CD4-positive, alpha-beta T cell (primary cell): Measurements from ENCODE around the gene SMIM44. TPM values are rescaled to one million over a fixed set of nuclear protein-coding genes. Genes with fewer than 3 reads are reported as not detected.
"Not testable (repeated sequence)": the region's sequence is repeated elsewhere in the genome, so short reads cannot be mapped to it uniquely, and the experiment has no call there.

Experiments
- ATAC-seq: fragments of 200-7000 bp; cut with Tn5 transposase; one replicate; pipeline ENCODE4 v1.10.0; 2022; ENCODE audit warnings: mild to moderate bottlenecking; ENCODE audit not compliant: poor library complexity
- CTCF ChIA-PET: fragments of 350-600 bp; sonication (Branson Sonifier 250); formaldehyde crosslinking; loops from one replicate; lab custom pipeline; 2021; ENCODE audit warnings: antibody characterized with exemption, inconsistent platforms; lab: Charles Lee
- POLR2A ChIA-PET: fragments of 350-600 bp; sonication (Branson Sonifier 250); formaldehyde crosslinking; loops from one replicate; lab custom pipeline; 2021; ENCODE audit warnings: antibody characterized with exemption, inconsistent platforms; lab: Charles Lee
- DNase-seq, 14 experiments: peaks; one replicate each; pipeline ENCODE4 v3.0.0-alpha.2; 2013 to 2020; ENCODE audit warnings: mixed read lengths in 2 of 14
- H3K27ac ChIP-seq, 2 donors: one replicate each; pipeline versions ENCODE4 v1.5.1 to v1.7.0; 2013; ENCODE audit warnings: low read length in 2 of 2, low read depth in 1 of 2, mild to moderate bottlenecking in 1 of 2
- H3K27me3 ChIP-seq, 2 experiments: 1 replicate in 1 of 2; 2 replicates in 1 of 2; pipeline versions ENCODE4 v1.6.1 to v1.7.0; 2013; ENCODE audit warnings: low read length in 2 of 2, control low read depth in 1 of 2, mild to moderate bottlenecking in 1 of 2, moderate library complexity in 1 of 2; ENCODE audit not compliant: insufficient read depth in 2 of 2, control insufficient read depth in 1 of 2
- H3K36me3 ChIP-seq: one replicate; pipeline ENCODE4 v1.6.1; 2013; ENCODE audit warnings: low read length, control low read depth; ENCODE audit not compliant: insufficient read depth
- H3K4me1 ChIP-seq: one replicate; pipeline ENCODE4 v1.6.1; 2013; ENCODE audit warnings: low read length, control low read depth; ENCODE audit not compliant: insufficient read depth
- H3K4me3 ChIP-seq: one replicate; pipeline ENCODE4 v1.5.1; 2013; ENCODE audit warnings: mild to moderate bottlenecking, low read length, moderate library complexity
- H3K9me3 ChIP-seq, 2 experiments: 1 replicate in 1 of 2; 2 replicates in 1 of 2; pipeline versions ENCODE4 v1.6.1 to v1.7.0; 2013; ENCODE audit warnings: low read length in 2 of 2, mild to moderate bottlenecking in 2 of 2, control low read depth in 1 of 2, moderate library complexity in 1 of 2; ENCODE audit not compliant: control insufficient read depth in 1 of 2, insufficient read depth in 1 of 2
- H3K27ac Mint-ChIP-seq: one replicate; pipeline ENCODE4 v1.8.0; 2020; ENCODE audit warnings: mixed read lengths
- H3K27me3 Mint-ChIP-seq: one replicate; pipeline ENCODE4 v1.8.0; 2021; ENCODE audit warnings: mixed read lengths
- H3K36me3 Mint-ChIP-seq: one replicate; pipeline ENCODE4 v1.8.0; 2021; ENCODE audit warnings: low read depth, mixed read lengths
- H3K4me1 Mint-ChIP-seq: one replicate; pipeline ENCODE4 v1.8.0; 2021; ENCODE audit warnings: low read depth, mixed read lengths
- H3K4me3 Mint-ChIP-seq: one replicate; pipeline ENCODE4 v1.8.0; 2020; ENCODE audit warnings: mild to moderate bottlenecking, mixed read lengths
- H3K9me3 Mint-ChIP-seq: one replicate; pipeline ENCODE4 v1.8.0; 2020; ENCODE audit warnings: mixed read lengths
- intact Hi-C, 2 experiments: fragments of 100-400 bp; cut with DNase I in 1 of 2; cut with micrococcal nuclease in 1 of 2; formaldehyde crosslinking; loops; one replicate each; pipeline versions ENCODE4 v1.15.1 to v1.9.0; 2023 to 2025; cut with DNase I, micrococcal nuclease
- total RNA-seq, 174 experiments: library from RNA in 2 of 174; stranded (reverse) in 2 of 174; gene quantifications; one replicate each; pipeline ENCODE4 v1.2.3 and lab custom pipeline; 2021 to 2026
- TF ChIP-seq, protein P1 (sequence below): fragments of 200-600 bp; IDR thresholded peaks from one replicate; pipeline ENCODE4 v1.8.0; 2022; ENCODE audit warnings: antibody characterized with exemption, mild to moderate bottlenecking

The SMIM44 gene
- total RNA-seq, 2 experiments from 2014 or later: not detected

DNA sequence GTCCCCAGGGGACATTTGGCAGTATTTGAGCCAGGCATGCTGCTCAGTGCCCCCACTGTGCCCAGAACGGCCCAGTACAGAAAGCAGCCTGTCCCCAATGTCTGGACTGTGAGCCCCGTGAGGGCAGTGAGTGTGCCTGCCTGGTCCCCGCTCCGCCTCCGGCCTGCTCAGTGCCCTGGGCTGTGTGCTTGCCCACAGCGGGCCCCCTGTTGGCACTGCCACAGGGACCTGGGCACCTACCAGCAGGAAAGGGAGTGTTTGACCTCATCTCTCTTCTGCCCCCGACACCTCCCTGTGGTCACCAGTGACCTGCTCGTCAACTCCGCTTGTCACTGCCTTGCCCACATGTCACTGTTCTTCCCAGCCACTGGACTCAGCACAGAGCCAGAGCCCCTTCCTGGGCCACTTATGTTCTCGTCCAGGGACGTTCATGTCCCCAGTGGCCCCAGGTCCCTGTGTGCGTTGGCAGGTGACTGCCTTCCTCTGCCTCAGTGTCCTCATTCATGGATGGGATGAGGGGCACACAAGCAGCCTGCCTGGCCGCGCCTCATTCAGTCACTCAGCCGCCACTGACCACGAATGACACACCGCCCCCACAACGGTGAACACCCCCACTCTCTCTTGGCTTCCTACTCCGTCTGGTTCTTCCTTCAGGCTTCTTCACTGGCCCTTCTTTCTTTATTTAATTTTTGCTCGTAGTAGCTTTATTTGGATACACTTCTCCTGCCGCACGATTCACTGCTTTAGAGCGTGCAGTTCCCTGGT, 25.7 kb upstream of the SMIM44 start:
- H3K4me3 ChIP-seq: no peak overlapping the region
- H3K4me1 ChIP-seq: peaks cover 71% of the 10 kb centered on the region
- H3K27ac Mint-ChIP-seq: peak overlapping the region; percentile 76
- peaks cover 50% of the 10 kb centered on the region for H3K4me1 Mint-ChIP-seq
- no peak for DNase-seq
- H3K4me3 Mint-ChIP-seq: peak overlapping the region; percentile 84
- no peak overlapping the region for H3K27ac ChIP-seq
- ChIA-PET POLR2A (no interaction called here), CTCF (no interaction called here)
- TF ChIP-seq, protein P1, sequence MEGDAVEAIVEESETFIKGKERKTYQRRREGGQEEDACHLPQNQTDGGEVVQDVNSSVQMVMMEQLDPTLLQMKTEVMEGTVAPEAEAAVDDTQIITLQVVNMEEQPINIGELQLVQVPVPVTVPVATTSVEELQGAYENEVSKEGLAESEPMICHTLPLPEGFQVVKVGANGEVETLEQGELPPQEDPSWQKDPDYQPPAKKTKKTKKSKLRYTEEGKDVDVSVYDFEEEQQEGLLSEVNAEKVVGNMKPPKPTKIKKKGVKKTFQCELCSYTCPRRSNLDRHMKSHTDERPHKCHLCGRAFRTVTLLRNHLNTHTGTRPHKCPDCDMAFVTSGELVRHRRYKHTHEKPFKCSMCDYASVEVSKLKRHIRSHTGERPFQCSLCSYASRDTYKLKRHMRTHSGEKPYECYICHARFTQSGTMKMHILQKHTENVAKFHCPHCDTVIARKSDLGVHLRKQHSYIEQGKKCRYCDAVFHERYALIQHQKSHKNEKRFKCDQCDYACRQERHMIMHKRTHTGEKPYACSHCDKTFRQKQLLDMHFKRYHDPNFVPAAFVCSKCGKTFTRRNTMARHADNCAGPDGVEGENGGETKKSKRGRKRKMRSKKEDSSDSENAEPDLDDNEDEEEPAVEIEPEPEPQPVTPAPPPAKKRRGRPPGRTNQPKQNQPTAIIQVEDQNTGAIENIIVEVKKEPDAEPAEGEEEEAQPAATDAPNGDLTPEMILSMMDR: no peak
- no peak for ATAC-seq
- intact Hi-C loops: loop anchor here (5.0 to 10.0 kb wide), 4 partner anchors 38 to 454 kb away; partner anchors contain the start of genes HMG20B (in 1 of the 2) and TLE5 (in 1 of the 2)
- no peaks in the 10 kb centered on the region for H3K27me3 ChIP-seq
- H3K36me3 ChIP-seq: peaks cover 34% of the 10 kb centered on the region
- no peaks in the 10 kb centered on the region for H3K9me3 ChIP-seq
- H3K36me3 Mint-ChIP-seq: peaks cover 44% of the 10 kb centered on the region
- H3K27me3 Mint-ChIP-seq: no peaks in the 10 kb centered on the region
- H3K9me3 Mint-ChIP-seq: no peaks in the 10 kb centered on the region

DNA sequence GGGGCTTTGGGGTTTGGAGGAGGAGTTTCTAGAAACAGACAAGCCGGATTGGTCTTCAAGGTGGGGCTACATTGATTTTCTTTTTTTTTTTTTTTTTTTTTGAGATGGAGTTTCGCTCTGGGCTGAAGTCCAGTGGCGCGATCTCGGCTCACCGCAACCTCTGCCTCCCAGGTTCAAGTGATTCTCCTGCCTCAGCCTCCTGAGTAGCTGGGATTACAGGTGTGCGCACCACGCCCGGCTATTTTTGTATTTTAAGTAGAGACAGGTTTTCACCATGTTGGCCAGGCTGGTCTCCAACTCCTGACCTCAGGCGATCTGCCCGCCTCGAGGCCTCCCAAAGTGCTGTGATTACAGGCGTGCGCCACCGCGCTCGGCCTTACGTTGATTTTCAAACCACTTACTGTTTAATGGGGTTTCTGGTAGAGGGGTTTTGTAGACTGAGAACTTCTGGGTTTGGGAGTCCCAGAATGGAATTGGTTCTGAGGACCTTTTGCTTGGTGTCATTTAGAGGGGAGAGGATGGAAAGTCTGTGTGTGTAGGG, 24.9 kb upstream of the SMIM44 start:
- peaks cover 44% of the 10 kb centered on the region for H3K4me1 Mint-ChIP-seq
- peaks cover 44% of the 10 kb centered on the region for H3K36me3 Mint-ChIP-seq
- Histone ChIP-seq H3K4me1 (peaks cover 65% of the 10 kb centered on the region), H3K36me3 (peaks cover 34% of the 10 kb centered on the region)
- H3K27me3 Mint-ChIP-seq, H3K9me3 ChIP-seq, H3K27me3 ChIP-seq, H3K4me3 ChIP-seq, H3K9me3 Mint-ChIP-seq, DNase-seq, H3K27ac ChIP-seq, POLR2A ChIA-PET, CTCF ChIA-PET, ATAC-seq: not testable (repeated sequence)
- peak overlapping the region; percentile 76 for H3K27ac Mint-ChIP-seq
- peak overlapping the region; percentile 92 for H3K4me3 Mint-ChIP-seq
- intact Hi-C loops: loop anchor here (5.0 to 10.0 kb wide), 4 partner anchors 39 to 453 kb away; partner anchors contain the start of genes HMG20B (in 1 of the 2) and TLE5 (in 1 of the 2)

DNA sequence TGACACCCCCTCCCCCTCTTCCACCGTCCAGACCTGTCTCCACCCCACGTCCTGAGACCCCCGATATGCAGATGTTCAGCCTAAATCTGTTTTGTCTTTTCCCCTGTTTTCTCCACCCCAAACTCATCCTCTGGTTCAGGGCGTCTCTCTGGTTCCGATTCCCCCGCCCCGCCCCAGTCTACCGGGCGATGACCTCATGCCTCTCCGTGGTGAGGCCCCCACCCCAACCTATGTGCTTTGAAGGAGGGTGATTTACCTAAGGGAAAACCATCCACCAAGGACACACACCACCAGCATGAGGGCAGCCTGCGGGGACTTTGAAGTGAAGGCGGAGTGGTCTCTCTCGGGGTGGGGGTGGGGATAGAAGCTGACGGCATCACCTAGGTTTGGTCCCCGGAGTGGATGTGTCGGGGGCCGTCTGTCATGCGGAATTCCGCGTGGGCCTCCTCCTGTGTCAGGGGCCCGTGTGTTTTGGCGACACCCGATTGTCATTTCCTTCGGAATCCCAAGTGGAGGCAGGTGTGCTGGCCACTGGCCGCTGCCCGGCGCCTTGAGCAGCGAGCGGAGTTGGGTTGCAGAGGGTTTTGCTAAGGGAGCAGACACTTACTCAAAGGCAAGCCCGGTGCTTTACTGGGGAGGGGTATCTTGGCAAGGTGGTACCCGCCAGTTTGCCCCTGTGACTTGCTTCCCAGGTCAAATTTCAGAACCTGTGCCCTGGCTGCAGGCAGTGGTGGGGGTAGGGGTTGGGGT, 24.3 kb upstream of the SMIM44 start:
- intact Hi-C loops: loop anchor here (2.0 to 10.0 kb wide), 6 partner anchors 40 to 453 kb away; partner anchors contain the start of genes CACTIN (in 1 of the 2), HMG20B (in 1 of the 2) and TLE5 (in 1 of the 2)
- Histone ChIP-seq H3K4me3 (peak overlapping the region; percentile 91), H3K4me1 (peaks cover 60% of the 10 kb centered on the region), H3K9me3 (no peaks in the 10 kb centered on the region), H3K36me3 (peaks cover 34% of the 10 kb centered on the region), H3K27ac (no peak overlapping the region), H3K27me3 (no peaks in the 10 kb centered on the region)
- Mint-ChIP-seq H3K36me3 (peaks cover 42% of the 10 kb centered on the region), H3K9me3 (no peaks in the 10 kb centered on the region), H3K4me1 (peaks cover 44% of the 10 kb centered on the region), H3K4me3 (peak overlapping the region; percentile 92), H3K27ac (peak overlapping the region; percentile 90), H3K27me3 (no peaks in the 10 kb centered on the region)
- TF ChIP-seq, protein P1: no peak
- POLR2A ChIA-PET: no interaction called here
- ATAC-seq (no peak), DNase-seq (peak in 12 of 14 experiments; percentile 24 to 73 (median 52))
- CTCF ChIA-PET: interaction anchor here (1.0 kb wide), 1 partner anchor 37 kb away, joined by 3 read pairs; no protein-coding TSS in a partner anchor
